K562 (cell line): ENCODE data around the gene ANKZF1. TPM values are rescaled to one million over a fixed set of nuclear protein-coding genes. Genes with fewer than 3 reads are reported as not detected.

Experiments used
- CHCHD3 ChIP-seq: fragments of 250-450 bp; sonication (Bioruptor Pico); IDR thresholded peaks from 2 replicates; pipeline ENCODE4 v2.1.2; 2022; ENCODE audit warnings: mild to moderate bottlenecking
- CREBBP ChIP-seq: IDR thresholded peaks from one replicate; pipeline ENCODE4 v1.6.1; 2012; ENCODE audit warnings: low read depth, mild to moderate bottlenecking, control low read depth, inconsistent platforms, low read length
- FOXA3 ChIP-seq, 2 experiments: fragments of 450-650 bp in 1 of 2; sonication (generic) in 1 of 2; formaldehyde crosslinking; IDR thresholded peaks in 1 of 2; conservative IDR thresholded peaks in 1 of 2; 2 replicates each; pipeline versions ENCODE4 v1.4.0 to v1.8.0; 2020 to 2022; ENCODE audit warnings: mild to moderate bottlenecking in 2 of 2, missing genetic modification reagents in 1 of 2
- PTBP1 ChIP-seq: fragments of 200-400 bp; formaldehyde crosslinking; IDR thresholded peaks from 2 replicates; pipeline ENCODE4 v1.6.1; 2017; ENCODE audit warnings: low read depth, low read length
- PTRF ChIP-seq: fragments of 450-650 bp; IDR thresholded peaks from 2 replicates; pipeline ENCODE4 v1.6.1; 2016; ENCODE audit warnings: mild to moderate bottlenecking, missing genetic modification characterization, missing compliant biosample characterization
- SMAD2 ChIP-seq: fragments of 150-350 bp; IDR thresholded peaks from 2 replicates; pipeline ENCODE4 v1.6.1; 2014; ENCODE audit warnings: low read depth, mild to moderate bottlenecking, low read length
- THRAP3 ChIP-seq: fragments of 450-650 bp; IDR thresholded peaks from 2 replicates; pipeline ENCODE4 v1.6.1; 2016; ENCODE audit warnings: mild to moderate bottlenecking, inconsistent platforms, borderline replicate concordance
- polyA plus RNA-seq, 8 experiments: library from polyadenylated mRNA; depleted of rRNA in 4 of 8; stranded (reverse) in 5 of 8; unstranded in 3 of 8; fragments of >200 nt; fragmentation: Nextera tagmentation in 2 of 8; fragmentation: Illumina TruSeq in 1 of 8; extraction: Ambion mirVana in 2 of 8; extraction: Trizol in 1 of 8; gene quantifications; 2 replicates each; pipeline versions ENCODE4 v1.2.1 to v1.2.3, GENCODE V29; 2011 to 2014; ENCODE audit warnings: inconsistent platforms in 1 of 8, missing spikeins in 1 of 8
- total RNA-seq, 7 experiments: library from RNA; depleted of rRNA in 6 of 7; stranded (reverse); fragments of >200 nt in 6 of 7; fragmentation: Illumina TruSeq in 2 of 7; extraction: Trizol in 2 of 7; gene quantifications; 2 replicates each; pipeline versions ENCODE4 v1.2.1 to v1.2.3, GENCODE V29; 2011 to 2021; ENCODE audit warnings: low replicate concordance in 1 of 7
- TF ChIP-seq, protein P1 (sequence below): fragments of 450-650 bp; conservative IDR thresholded peaks from 2 replicates; pipeline ENCODE4 v1.6.1; 2016; ENCODE audit warnings: missing genetic modification characterization, low read depth, mild to moderate bottlenecking, missing compliant biosample characterization, moderate library complexity
- TF ChIP-seq, protein P2 (sequence below): fragments of 450-650 bp; IDR thresholded peaks from 2 replicates; pipeline ENCODE4 v1.6.1; 2016; ENCODE audit warnings: mild to moderate bottlenecking, moderate library complexity
- TF ChIP-seq, protein P3 (sequence below): fragments of 250-450 bp; sonication (Bioruptor Pico); IDR thresholded peaks from 2 replicates; pipeline ENCODE4 v1.4.0; 2020; ENCODE audit warnings: mild to moderate bottlenecking, moderate library complexity

The ANKZF1 gene
- total and polyA plus RNA-seq, 9 of the 15 experiments (the other 6 are each of a cell fraction or from before 2014, with no cell fraction given) = 3.1 to 60.6 (median 31.0) TPM

DNA sequence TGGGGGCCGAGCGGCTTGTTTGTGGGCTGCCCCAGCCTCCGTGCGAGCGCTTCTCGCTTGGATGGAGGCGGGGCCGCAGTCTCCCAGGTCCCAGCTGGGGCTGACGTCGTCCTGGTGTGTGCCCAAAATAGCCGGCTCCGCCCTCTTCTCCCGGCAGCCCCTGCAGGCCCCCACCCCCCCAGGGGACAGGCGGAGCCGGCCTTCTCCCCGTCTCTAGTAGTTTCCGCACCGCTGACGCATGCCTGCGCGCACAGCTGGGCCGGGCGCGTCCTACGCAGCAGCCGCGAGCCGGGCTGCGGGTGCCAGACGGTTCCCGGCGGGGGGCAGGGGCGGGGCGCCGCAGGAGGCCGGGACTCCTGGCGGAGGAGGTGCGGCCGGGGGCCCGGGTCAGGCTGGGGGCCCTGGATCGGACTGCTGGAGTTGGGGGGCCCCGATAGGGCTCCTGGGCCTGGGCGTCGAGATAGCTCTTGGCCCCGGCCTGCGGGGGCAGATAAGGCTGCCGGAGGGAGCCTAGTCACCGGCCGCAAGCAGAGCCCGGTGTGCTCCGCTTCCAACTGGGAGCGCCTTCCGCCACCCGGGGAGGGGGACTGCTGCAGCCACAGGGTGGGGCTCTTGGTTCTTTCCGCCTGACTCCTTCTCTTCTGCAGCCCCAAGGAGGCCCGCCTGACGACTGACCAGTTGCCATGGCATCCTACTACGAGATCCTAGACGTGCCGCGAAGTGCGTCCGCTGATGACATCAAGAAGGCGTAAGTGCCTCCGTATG lies 49.7 kb downstream of the ANKZF1 start, which contains the start of gene DNAJB2 (continued):
- TF ChIP-seq, protein P1, sequence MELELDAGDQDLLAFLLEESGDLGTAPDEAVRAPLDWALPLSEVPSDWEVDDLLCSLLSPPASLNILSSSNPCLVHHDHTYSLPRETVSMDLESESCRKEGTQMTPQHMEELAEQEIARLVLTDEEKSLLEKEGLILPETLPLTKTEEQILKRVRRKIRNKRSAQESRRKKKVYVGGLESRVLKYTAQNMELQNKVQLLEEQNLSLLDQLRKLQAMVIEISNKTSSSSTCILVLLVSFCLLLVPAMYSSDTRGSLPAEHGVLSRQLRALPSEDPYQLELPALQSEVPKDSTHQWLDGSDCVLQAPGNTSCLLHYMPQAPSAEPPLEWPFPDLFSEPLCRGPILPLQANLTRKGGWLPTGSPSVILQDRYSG (tag) = no peak
- TF ChIP-seq CHCHD3 (CRISPR knock-in tag) (no peak), PTRF (tag) (no peak), FOXA3 (CRISPR knock-in tag; conservative IDR thresholded peaks at IDR 0.05 in 1 of 2, IDR thresholded peaks at IDR 0.05 in 1 of 2) (peak in 1 of 2 experiments; percentile 70; a peak in 2 of 4 replicates), PTBP1 (no peak), CREBBP (no peak), SMAD2 (no peak), THRAP3 (no peak)
- TF ChIP-seq, protein P2, sequence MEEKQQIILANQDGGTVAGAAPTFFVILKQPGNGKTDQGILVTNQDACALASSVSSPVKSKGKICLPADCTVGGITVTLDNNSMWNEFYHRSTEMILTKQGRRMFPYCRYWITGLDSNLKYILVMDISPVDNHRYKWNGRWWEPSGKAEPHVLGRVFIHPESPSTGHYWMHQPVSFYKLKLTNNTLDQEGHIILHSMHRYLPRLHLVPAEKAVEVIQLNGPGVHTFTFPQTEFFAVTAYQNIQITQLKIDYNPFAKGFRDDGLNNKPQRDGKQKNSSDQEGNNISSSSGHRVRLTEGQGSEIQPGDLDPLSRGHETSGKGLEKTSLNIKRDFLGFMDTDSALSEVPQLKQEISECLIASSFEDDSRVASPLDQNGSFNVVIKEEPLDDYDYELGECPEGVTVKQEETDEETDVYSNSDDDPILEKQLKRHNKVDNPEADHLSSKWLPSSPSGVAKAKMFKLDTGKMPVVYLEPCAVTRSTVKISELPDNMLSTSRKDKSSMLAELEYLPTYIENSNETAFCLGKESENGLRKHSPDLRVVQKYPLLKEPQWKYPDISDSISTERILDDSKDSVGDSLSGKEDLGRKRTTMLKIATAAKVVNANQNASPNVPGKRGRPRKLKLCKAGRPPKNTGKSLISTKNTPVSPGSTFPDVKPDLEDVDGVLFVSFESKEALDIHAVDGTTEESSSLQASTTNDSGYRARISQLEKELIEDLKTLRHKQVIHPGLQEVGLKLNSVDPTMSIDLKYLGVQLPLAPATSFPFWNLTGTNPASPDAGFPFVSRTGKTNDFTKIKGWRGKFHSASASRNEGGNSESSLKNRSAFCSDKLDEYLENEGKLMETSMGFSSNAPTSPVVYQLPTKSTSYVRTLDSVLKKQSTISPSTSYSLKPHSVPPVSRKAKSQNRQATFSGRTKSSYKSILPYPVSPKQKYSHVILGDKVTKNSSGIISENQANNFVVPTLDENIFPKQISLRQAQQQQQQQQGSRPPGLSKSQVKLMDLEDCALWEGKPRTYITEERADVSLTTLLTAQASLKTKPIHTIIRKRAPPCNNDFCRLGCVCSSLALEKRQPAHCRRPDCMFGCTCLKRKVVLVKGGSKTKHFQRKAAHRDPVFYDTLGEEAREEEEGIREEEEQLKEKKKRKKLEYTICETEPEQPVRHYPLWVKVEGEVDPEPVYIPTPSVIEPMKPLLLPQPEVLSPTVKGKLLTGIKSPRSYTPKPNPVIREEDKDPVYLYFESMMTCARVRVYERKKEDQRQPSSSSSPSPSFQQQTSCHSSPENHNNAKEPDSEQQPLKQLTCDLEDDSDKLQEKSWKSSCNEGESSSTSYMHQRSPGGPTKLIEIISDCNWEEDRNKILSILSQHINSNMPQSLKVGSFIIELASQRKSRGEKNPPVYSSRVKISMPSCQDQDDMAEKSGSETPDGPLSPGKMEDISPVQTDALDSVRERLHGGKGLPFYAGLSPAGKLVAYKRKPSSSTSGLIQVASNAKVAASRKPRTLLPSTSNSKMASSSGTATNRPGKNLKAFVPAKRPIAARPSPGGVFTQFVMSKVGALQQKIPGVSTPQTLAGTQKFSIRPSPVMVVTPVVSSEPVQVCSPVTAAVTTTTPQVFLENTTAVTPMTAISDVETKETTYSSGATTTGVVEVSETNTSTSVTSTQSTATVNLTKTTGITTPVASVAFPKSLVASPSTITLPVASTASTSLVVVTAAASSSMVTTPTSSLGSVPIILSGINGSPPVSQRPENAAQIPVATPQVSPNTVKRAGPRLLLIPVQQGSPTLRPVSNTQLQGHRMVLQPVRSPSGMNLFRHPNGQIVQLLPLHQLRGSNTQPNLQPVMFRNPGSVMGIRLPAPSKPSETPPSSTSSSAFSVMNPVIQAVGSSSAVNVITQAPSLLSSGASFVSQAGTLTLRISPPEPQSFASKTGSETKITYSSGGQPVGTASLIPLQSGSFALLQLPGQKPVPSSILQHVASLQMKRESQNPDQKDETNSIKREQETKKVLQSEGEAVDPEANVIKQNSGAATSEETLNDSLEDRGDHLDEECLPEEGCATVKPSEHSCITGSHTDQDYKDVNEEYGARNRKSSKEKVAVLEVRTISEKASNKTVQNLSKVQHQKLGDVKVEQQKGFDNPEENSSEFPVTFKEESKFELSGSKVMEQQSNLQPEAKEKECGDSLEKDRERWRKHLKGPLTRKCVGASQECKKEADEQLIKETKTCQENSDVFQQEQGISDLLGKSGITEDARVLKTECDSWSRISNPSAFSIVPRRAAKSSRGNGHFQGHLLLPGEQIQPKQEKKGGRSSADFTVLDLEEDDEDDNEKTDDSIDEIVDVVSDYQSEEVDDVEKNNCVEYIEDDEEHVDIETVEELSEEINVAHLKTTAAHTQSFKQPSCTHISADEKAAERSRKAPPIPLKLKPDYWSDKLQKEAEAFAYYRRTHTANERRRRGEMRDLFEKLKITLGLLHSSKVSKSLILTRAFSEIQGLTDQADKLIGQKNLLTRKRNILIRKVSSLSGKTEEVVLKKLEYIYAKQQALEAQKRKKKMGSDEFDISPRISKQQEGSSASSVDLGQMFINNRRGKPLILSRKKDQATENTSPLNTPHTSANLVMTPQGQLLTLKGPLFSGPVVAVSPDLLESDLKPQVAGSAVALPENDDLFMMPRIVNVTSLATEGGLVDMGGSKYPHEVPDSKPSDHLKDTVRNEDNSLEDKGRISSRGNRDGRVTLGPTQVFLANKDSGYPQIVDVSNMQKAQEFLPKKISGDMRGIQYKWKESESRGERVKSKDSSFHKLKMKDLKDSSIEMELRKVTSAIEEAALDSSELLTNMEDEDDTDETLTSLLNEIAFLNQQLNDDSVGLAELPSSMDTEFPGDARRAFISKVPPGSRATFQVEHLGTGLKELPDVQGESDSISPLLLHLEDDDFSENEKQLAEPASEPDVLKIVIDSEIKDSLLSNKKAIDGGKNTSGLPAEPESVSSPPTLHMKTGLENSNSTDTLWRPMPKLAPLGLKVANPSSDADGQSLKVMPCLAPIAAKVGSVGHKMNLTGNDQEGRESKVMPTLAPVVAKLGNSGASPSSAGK = no peak; the same call in 1 of the 2 replicates
- TF ChIP-seq, protein P3, sequence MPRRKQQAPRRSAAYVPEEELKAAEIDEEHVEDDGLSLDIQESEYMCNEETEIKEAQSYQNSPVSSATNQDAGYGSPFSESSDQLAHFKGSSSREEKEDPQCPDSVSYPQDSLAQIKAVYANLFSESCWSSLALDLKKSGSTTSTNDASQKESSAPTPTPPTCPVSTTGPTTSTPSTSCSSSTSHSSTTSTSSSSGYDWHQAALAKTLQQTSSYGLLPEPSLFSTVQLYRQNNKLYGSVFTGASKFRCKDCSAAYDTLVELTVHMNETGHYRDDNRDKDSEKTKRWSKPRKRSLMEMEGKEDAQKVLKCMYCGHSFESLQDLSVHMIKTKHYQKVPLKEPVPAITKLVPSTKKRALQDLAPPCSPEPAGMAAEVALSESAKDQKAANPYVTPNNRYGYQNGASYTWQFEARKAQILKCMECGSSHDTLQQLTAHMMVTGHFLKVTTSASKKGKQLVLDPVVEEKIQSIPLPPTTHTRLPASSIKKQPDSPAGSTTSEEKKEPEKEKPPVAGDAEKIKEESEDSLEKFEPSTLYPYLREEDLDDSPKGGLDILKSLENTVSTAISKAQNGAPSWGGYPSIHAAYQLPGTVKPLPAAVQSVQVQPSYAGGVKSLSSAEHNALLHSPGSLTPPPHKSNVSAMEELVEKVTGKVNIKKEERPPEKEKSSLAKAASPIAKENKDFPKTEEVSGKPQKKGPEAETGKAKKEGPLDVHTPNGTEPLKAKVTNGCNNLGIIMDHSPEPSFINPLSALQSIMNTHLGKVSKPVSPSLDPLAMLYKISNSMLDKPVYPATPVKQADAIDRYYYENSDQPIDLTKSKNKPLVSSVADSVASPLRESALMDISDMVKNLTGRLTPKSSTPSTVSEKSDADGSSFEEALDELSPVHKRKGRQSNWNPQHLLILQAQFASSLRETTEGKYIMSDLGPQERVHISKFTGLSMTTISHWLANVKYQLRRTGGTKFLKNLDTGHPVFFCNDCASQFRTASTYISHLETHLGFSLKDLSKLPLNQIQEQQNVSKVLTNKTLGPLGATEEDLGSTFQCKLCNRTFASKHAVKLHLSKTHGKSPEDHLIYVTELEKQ = no peak
